Measurements from ENCODE around the gene MIEN1.
"Not testable (repeated sequence)": the region's sequence is repeated elsewhere in the genome, so short reads cannot be mapped to it uniquely, and the experiment has no call there.

Gene MIEN1

GRCh38 chr17:39739885-39740356 lies 9.6 kb upstream of the MIEN1 start:
- no peak for DNase-seq (ENCODE audit: low read depth)

- no peak for DNase-seq (ENCODE audit: low read depth)
These were observed 8.9 kb upstream of the MIEN1 start for GRCh38 chr17:39738983-39739884.

GRCh38 chr17:39738568-39738901 lies 8.2 kb upstream of the MIEN1 start:
- DNase-seq (ENCODE audit: low read depth) = no peak

- no peak for DNase-seq (ENCODE audit: low read depth)
These were observed 7.6 kb upstream of the MIEN1 start, which contains the start of gene GRB7 for GRCh38 chr17:39737760-39738567. TSS of gene GRB7 (plus strand) at chr17:39737938. CDS start at chr17:39742302, 4,364 bp downstream.

GRCh38 chr17:39737206-39737759 lies 7.0 kb upstream of the MIEN1 start:
- no peak for DNase-seq (ENCODE audit: low read depth)

- DNase-seq (ENCODE audit: low read depth) = no peak
These were observed 6.2 kb upstream of the MIEN1 start for GRCh38 chr17:39736319-39737165.

- DNase-seq (ENCODE audit: low read depth) = no peak
These were observed 5.5 kb upstream of the MIEN1 start for GRCh38 chr17:39735882-39736281.

GRCh38 chr17:39732586-39732985 lies 2.3 kb upstream of the MIEN1 start:
- no peak for DNase-seq (ENCODE audit: low read depth)

- no peak for DNase-seq (ENCODE audit: low read depth)
These were observed 966 bp downstream of the MIEN1 start for GRCh38 chr17:39729280-39729851.

- no peak for DNase-seq (ENCODE audit: low read depth)
These were observed 2.8 kb downstream of the MIEN1 start for GRCh38 chr17:39727556-39727955.

GRCh38 chr17:39726617-39727016 lies 3.7 kb downstream of the MIEN1 start:
- DNase-seq (ENCODE audit: low read depth) = no peak

- not testable (repeated sequence) for DNase-seq (ENCODE audit: low read depth)
These were observed 4.4 kb downstream of the MIEN1 start for GRCh38 chr17:39725923-39726322.

GRCh38 chr17:39724731-39725130 lies 5.6 kb downstream of the MIEN1 start:
- no peak for DNase-seq (ENCODE audit: low read depth)

- no peak for DNase-seq (ENCODE audit: low read depth)
These were observed 7.1 kb downstream of the MIEN1 start for GRCh38 chr17:39722965-39723848.

- no peak for DNase-seq (ENCODE audit: low read depth)
These were observed 8.2 kb downstream of the MIEN1 start for GRCh38 chr17:39722104-39722503.

- DNase-seq (ENCODE audit: low read depth) = no peak
These were observed 10.6 kb downstream of the MIEN1 start for GRCh38 chr17:39719563-39720355.

- DNase-seq (ENCODE audit: low read depth) = no peak
These were observed 12.7 kb downstream of the MIEN1 start for GRCh38 chr17:39717660-39718059.

GRCh38 chr17:39716879-39717536 lies 13.3 kb downstream of the MIEN1 start:
- DNase-seq (ENCODE audit: low read depth) = no peak

Data from fibroblast of gingiva (primary cell).